NCI-H510A treated with DMSO at 0.1 percent for 48 hours (cell line): ENCODE measurements around the gene CDK9.

Experiments used
- DNase-seq: peaks from one replicate; lab custom pipeline; 2025; lab: John Stamatoyannopoulos, UW

The CDK9 gene

DNA sequence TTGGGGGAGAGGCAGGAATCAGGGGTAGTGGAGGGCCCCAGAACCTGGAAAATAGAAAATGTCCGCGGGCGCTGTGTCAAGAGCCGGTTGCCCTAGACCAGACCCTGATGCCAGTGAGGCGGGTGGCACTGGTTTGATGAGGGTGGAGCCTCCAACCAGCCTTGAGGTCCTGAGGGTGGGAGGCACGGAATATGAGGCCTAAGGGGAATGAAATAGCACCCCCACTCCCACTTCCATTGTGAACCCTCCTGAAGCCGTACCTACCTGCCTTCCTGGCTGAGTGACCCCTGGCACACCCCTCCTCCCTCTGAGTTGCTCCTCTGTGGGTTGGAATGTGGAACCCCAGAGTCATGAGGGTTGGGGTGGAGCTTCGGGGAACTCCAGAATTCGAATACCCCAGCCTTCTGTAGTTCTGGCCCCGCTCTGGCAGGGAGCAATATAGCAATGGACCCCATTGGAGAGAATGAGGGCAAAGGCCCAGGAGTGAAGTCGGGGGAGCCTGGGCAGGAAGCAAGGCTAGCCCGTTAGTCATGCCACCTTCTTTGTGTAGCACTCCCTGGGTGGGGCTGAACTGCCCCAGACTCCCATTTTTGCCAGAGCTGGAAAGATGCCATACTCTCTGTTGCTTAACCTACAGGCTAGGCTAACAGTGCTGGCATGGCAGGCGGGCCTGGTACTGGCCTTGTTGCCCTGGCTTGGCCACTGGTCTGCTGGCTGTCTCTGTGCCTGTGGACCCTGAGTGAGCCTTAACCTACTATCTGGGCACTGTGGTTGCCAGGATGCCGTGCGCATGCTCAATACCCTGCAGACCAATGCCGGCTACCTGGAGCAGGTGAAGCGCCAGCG, 17.9 kb downstream of the CDK9 start:
- DNase-seq: no peak

DNA sequence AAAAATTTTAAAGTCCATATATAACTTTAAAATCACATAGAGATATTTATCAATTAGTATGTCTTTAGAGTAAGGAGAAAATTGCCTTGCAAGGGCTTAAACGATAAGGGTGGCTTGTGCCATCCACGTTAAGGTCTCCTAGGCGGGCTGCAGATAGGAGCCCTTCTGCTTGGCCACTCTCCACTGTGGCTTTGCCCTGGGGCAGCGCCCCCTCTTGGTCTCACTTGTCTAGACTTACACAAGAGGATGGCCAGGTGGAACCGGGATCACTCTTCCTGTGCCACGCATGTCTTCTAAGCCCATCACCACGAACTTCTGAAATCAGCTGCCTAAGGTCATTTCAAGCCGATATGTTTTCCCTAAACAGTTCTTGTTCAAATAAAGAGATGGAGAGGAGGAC, 19.8 kb downstream of the CDK9 start:
- peak; percentile 15 for DNase-seq

DNA sequence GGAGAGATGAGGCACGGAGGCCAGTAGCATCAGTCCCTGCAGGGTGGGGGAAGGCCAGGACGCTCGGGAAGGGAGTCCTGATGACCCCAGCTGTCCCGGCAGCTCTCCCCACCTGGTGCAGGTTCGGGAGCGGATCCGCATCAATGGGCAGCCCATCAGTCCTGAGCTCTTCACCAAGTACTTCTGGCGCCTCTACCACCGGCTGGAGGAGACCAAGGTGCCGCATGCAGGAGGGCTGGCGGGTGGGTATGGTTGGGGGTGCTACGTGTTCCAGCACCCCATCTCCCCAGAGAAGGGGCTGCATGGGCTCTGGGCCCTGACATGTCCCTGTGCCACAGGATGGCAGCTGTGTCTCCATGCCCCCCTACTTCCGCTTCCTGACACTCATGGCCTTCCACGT, 21.0 kb downstream of the CDK9 start:
- DNase-seq: no peak

DNA sequence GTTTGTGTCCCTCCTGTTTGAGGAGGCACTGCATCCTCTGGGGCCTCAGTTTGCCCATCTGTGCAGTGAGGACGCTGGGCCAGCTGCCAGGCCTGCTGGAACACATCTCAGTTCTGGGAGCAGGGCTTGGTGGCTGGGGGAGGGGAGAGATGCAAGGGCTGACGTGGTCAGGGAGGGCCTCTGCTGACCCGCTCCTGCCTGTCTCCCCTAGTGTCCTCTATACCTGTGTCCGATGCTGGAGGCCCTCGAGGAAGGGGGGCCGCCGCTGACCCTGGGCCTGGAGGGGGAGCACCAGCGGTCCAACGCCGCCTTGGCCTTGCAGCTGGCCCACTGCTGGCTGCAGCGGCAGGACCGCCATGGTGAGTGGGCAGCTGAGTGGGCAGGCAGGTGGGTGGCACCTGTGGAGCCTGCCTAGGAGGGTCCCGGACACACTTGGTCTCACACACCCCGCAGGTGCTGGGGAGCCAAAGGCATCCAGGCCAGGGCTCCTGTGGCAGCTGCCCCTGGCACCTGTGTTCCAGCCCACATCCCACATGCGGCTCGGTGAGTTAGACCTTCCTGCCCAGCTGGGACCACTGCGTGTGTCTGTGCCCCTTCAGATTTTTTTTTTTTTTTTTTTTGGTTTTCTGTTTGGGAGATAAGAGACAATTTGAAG, 22.6 kb downstream of the CDK9 start:
- DNase-seq: no peak

DNA sequence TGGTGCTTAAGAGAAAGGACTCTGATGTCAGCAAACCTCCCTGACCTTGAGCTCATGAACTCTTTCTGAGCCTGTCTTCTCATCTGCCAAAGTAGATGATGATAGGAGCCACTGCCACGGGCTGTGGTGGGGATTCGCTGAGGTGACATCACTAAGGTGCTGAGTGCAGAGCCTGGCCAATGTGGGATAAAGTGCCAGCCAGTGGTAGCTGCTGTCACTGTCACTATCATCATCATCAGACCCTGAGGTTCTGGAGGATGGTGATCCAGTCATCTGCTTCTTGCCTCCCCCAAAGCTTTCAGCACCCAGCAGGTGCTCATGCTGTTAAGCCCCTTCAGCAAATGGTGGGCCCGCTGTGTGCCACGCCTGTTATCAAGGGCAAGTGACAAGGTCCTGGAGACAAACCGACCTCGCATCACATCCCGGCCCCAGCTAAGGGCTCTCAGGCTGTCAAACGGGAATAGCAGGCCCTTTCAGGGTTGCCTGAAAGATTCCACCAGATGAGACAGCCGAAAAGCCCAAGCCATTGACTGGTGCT, 23.2 kb downstream of the CDK9 start:
- DNase-seq: no peak

DNA sequence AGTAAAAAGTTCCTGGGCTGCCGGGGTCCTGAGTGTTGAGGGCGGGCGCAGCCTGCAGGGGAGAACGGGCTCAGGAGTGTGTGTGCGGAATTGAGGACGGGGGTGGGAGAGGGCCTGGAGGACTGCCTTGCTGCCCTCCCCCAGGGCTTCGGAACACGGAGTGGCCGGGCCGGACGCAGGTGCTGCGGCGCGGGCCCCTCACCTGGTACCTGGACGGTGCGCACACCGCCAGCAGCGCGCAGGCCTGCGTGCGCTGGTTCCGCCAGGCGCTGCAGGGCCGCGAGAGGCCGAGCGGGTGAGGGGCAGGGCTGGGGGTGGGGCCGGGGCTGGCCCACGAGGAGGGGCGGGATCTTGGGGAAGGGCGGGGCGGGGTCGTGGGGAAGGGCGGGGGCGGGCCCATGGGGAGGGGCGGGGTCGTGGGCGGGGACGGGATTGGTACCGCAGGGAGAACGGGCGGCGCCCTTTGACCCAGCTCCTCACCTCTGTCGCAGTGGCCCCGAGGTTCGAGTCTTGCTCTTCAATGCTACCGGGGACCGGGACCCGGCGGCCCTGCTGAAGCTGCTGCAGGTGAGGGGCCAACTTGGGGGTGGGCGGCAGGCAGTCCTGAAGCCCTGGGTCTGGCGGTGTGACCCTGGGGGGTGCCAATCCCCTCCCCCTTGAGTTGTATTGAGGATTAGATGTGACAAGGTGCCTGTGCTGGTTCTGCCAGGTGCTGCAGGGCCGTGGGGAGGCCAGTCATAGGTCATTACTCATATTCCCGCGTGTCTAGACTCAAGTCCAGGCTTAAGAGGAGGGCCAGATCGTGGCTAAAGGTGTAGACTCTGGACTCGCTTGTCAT, 23.9 kb downstream of the CDK9 start:
- DNase-seq: no peak

DNA sequence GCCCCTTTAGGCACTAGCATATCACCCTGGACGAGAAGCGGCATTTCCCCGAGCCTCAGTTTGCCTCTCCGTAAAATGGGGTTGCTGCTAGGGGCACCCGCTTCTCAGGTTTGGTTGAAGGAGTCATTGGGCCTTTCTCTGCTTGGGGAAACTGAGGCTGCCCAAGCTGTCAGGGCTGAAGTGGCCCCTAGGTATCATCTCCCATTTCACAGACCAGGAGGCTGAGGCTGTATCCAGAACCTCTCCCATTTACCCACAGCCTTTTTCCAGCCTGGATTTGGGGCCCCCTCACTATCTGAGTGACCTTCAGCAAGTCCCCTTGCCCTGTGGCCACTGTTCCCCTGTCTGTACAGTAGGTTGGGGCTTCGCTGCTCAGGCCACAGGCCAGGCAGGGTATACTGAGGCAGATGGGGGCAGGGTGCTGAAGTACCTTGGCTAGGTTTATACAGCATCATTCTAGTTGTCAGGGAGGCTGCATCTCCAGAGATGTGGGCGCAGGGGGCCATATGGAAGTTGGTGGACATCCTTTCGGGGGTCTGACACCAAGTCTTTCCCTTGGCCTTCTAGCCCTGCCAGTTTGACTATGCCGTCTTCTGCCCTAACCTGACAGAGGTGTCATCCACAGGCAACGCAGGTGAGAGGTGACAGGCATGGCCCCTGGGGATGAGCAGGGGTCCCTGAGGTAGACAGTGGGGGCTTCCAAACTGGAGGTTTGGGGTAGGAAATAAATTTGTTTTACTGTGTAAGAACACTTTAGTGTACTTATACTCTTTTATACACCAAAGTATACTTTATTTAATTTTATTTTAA, 24.7 kb downstream of the CDK9 start:
- no peak for DNase-seq

DNA sequence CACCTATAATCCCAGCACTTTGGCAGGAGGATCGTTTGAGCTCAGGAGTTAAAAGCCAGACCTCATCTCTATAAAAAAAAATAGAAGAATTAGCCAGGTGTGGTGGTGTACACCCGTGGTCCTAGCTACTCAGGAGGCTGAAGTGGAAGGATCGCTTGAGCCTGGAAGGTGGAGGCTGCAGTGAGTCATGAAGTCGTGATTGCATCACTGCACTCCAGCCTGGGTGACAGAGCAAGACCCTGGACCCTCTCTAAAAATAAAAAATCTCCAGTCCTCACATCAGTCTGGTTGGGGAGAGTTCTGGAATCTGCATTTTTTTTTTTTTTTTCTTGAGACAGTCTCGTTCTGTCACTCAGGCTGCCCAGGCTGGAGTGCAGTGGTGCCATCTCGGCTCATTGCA, 26.2 kb downstream of the CDK9 start:
- no peak for DNase-seq

DNA sequence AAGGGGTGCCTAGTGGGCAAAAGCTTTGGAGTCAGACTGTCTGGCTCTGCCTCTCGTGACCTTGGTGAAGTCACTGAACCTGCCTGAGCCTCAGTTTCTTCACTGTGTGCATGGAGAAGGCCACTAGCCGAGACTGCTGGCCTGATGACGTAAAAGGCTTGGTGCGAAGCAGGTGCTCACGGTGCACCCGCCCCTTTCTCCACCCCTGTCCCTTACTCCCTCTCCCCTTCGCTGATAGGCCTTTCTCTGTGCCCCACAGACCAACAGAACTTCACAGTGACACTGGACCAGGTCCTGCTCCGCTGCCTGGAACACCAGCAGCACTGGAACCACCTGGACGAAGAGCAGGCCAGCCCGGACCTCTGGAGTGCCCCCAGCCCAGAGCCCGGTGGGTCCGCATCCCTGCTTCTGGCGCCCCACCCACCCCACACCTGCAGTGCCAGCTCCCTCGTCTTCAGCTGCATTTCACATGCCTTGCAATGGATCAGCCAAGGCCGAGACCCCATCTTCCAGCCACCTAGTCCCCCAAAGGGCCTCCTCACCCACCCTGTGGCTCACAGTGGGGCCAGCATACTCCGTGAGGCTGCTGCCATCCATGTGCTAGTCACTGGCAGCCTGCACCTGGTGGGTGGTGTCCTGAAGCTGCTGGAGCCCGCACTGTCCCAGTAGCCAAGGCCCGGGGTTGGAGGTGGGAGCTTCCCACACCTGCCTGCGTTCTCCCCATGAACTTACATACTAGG, 27.3 kb downstream of the CDK9 start:
- DNase-seq: no peak

DNA sequence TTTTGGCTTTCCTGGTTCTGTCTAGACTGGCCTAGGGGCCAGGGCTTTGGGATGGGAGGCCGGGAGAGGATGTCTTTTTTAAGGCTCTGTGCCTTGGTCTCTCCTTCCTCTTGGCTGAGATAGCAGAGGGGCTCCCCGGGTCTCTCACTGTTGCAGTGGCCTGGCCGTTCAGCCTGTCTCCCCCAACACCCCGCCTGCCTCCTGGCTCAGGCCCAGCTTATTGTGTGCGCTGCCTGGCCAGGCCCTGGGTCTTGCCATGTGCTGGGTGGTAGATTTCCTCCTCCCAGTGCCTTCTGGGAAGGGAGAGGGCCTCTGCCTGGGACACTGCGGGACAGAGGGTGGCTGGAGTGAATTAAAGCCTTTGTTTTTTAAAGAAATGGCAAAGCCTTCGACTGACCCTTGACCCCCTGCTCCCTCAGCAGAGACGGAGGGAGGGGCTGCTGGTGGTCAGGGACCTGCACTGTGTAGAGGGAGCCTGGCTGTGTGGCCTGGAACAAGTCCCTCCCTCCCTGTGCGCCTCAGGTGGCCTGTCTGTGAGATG, 27.9 kb downstream of the CDK9 start:
- DNase-seq: no peak

DNA sequence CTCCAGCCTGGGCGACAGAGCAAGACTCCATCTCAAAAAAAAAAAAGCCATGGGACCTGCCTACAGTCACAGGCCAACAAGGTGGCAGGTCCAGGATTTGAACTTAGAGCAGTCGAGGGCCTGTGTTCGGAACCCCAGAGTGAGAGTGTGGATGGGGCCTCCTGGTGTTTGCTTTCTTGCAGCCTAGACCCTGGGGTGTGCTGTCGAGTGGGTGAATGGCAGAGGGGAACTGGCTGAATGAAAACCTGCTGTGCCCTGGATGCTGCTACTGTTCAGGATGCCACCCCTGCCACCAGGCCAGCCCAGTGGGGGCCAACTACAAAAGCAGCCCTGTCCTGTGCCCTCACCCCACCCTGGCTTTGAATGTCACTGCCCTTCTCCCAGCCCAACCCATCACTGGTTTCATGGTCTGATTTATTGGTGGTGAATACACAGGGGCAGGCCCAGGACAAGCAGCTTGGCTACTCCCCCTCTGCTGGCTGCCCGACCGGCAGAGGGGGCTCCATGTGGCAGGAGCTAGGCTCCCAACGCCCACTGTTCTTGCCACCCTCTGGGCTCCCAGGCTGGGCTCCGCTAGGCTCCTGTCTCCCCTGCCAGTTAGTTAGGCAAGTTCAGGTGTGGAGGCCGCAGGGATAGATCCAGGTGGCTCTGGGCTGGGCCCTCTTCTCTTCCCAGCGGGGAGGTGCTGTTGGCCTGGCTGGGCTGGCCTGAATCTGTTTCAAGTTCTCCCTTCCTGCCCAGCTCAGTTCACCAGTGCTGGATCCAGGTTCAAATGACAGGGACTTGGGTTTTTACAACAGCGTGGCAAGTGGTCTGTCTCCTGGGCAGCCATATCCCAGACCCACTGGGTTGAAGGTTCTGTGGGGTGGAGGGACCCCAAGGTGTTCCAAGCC, 29.0 kb downstream of the CDK9 start:
- DNase-seq: no peak

DNA sequence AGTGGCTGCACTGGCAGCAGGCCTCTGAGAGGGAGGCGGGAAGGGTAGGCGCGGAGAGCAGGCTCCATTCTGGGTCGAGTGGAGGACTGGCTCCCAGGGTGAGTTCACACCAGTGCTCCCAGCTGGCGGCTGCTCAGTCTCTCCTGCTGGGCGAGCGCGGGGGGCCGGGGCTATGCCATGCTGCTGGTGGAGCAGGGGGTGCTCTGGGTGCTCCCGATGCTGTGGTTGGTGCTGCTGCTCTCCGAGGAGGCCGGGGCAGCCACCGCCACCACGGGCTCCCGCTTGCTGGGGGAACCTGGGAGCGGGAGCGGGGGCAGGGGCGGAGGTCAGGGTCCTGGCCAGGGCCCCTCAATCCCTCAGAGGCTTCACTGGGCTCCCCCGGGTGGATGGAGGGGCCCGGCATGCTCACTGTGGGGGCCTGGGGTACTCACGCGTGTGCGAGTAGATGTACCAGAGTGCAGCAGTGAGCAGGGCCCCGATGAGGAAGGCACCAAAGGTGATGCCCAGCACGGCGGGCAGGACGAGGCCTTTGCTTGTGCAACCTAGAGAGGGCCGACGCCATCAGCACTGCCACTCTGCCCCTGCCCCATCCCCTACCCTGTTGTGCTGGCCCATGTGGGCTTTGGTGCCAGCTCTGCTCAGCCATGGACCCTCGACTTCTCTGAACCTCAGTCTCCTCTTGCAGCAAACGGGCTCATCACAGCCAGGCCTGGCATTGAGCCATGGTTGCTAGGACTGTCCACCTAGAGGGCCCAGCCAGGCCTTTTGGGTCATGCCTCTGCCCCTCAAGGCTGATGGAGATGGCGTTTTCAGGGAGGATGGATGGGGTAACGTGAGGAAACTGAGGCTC, 29.9 kb downstream of the CDK9 start:
- no peak for DNase-seq

DNA sequence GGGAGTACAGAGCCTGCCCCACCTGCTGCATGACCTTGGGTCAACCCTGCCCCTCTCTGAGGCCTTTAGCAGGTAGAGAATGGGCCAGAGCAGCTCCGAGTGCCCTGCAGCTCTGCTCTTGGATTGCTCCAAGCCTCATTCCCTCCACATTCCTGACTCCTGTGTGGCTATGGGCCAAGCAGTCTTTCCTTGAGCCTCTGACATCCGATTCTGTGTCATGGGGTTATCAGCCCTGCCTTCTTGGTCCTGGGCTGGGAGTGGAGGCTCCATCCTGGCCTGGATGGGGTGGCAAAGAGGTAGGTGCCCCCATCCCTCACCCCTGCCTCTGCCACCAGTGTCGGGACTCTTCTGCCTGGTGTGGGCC, 30.5 kb downstream of the CDK9 start:
- DNase-seq: no peak

DNA sequence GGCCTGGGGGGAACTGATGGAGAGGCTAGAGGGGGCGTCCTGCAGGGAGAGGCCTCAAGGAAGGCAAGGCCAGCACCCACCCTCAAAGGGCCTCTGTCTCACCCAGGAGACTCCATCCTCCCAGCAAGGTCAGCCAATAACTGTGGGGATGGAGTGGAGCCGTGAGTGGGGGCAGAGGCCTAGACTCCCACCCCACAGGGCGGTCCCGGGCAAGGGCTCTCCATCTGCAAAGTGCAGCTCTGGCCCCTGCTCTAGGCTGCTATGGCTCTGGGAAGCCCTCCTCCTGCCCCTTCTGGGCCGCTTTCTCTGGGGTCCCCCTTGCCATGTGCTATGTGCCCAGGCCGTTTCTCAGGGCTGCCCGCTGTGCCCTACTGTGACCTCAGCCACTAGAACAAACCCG, 30.9 kb downstream of the CDK9 start:
- DNase-seq: no peak

DNA sequence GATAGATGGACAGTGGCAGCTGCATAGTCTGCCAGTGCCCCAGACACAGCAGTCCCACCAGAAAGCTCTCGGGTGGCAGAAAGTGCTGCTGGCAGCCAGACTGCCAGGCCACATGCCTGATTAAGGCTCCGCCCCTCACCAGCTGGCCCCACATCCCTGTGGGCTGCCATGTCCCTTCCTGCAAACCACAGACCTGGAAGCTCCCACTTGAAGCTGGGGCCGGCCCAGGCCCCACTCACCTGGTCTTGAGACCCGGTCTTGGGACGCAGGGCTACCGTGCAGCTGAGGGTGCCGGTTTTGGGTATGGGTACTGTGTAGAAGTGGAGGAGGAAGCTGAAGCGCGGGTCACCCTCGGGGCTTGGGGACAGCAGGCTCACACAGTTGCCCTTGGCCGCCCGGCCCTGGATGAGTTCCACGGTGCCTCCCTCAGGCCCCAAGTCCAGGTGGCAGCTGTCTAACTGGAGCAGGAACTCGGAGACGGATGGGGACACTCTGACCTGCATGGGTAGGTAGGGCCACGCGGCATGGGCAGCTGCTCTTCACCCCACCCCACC, 32.1 kb downstream of the CDK9 start:
- no peak for DNase-seq

DNA sequence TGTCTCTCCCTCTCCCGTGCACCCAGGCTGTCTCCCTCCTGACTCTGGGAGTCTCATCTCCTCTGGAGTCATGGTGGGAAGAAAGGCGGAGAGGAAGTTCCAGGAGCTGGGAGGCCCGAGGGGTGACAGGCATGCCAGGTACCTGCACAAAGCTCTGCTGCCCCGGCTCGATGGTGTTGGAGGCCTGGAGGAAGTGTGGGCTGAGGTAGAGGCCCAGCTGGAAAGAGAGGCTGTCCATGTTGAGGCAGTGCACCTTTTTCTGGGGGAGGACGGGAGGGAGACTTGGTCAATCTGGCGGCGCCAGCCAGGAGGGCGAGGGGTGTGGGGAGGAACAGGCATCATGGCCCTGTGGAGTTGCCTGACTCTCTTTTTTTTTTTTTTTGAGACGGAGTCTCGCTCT, 32.7 kb downstream of the CDK9 start:
- no peak for DNase-seq

DNA sequence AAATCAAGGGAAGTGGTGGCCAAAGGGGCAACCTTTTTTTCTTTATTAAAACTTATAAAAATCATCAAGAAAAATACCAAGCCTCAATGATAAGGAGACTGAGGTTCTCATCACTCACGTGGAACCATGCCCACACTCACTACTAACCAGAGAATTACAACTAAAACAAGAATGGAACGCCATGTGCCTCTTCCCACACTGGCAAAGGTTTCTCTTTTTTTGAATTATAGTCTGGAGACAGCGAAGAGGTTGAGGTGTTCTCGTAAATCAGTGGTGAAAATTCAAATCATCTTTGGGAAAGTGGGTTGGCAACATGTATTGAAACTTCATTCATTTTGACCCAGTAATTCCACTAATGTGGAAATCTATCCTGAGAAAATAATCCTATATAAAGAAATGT, 36.3 kb downstream of the CDK9 start:
- no peak for DNase-seq

DNA sequence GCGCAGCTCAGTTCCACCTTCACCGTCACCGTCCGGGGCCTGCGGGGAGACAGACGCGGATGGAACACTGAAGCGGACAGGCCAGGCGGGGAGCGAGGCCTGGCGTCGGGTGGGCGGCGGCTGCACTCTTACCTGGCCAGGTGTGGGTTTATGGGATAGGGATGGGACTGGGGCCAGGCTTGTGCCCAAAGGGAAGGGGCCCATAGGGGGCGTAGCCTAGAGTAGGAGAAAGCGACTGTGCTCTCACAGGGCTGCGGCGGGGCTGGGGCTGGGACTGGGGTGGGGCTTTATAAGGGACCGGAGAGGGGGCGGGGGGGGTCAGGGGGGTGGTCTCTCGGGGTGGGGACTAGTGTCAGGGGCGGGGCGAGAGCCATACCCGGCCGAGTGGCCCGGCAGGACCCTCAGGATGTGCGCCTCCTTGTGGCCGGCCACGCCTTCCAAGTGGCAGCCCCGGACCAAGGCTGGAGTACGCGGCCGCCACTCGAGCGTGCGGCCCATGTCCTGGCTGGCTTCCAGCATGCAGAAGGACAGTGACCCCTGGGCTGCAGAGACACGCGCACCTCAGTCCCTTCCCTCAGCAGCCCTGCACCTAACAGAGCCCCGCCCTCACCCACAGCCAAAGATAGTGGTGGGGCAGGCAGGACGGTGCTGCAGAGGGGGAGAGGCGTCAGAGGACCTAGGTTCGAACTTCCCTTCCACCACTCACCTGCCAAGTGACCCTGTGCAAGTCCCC, 39.7 kb downstream of the CDK9 start:
- DNase-seq: no peak
